Kidney (tissue), 14 donors: Measurements from ENCODE around the gene DELE1. TPM values are rescaled to one million over a fixed set of nuclear protein-coding genes. Genes with fewer than 3 reads are reported as not detected.
A peak's percentile ranks its signal among the peaks of the same experiment; 100 is the strongest.

Experiments used
- DNase-seq, 5 donors: peaks; one replicate each; pipeline ENCODE4 v3.0.0-alpha.2; 2013 to 2020
- FAIRE-seq: peaks from 2 replicates; lab custom pipeline; 2012; peaks lifted over from hg19 to GRCh38; lab: Jason Lieb, UNC
- H3K27ac ChIP-seq, 2 donors: one replicate each; pipeline ENCODE4 v1.7.0; 2013; ENCODE audit warnings: low read depth in 2 of 2, low read length in 2 of 2, inconsistent platforms in 1 of 2
- H3K27me3 ChIP-seq: one replicate; pipeline ENCODE4 v1.7.1; 2013; ENCODE audit warnings: low read length, inconsistent platforms; ENCODE audit not compliant: control insufficient read depth, insufficient read depth
- H3K36me3 ChIP-seq, 3 donors: one replicate each; pipeline versions ENCODE4 v1.7.0 to v1.7.1; 2013; ENCODE audit warnings: low read length in 3 of 3, control low read depth in 1 of 3, inconsistent platforms in 1 of 3; ENCODE audit not compliant: insufficient read depth in 3 of 3, control insufficient read depth in 2 of 3
- H3K4me1 ChIP-seq, 3 donors: one replicate each; pipeline versions ENCODE4 v1.7.0 to v1.7.1; 2013; ENCODE audit warnings: low read length in 3 of 3, inconsistent platforms in 1 of 3, low read depth in 1 of 3; ENCODE audit not compliant: control insufficient read depth in 2 of 3, insufficient read depth in 2 of 3
- H3K4me3 ChIP-seq, 3 donors: one replicate each; pipeline versions ENCODE4 v1.7.0 to v1.8.1; 2013; ENCODE audit warnings: low read length in 3 of 3, control low read depth in 1 of 3, inconsistent platforms in 1 of 3
- H3K9ac ChIP-seq, 3 donors: one replicate each; pipeline versions ENCODE4 v1.7.0 to v1.7.1; 2013; ENCODE audit warnings: low read length in 3 of 3, control low read depth in 1 of 3, inconsistent platforms in 1 of 3
- H3K9me3 ChIP-seq, 3 donors: one replicate each; pipeline versions ENCODE4 v1.7.0 to v1.7.1; 2013; ENCODE audit warnings: low read length in 3 of 3, control low read depth in 1 of 3, inconsistent platforms in 1 of 3; ENCODE audit not compliant: control insufficient read depth in 2 of 3, insufficient read depth in 1 of 3
- intact Hi-C: fragments of 100-400 bp; cut with DNase I; formaldehyde crosslinking; loops from one replicate; pipeline ENCODE4 v1.11.1; 2022
- polyA plus RNA-seq: library from polyadenylated mRNA; stranded (reverse); fragments of 350-450 nt; fragmentation: Illumina TruSeq; extraction: RNeasy Lipid Tissue Mini Kit (QIAGEN cat#74804); gene quantifications from one replicate; pipeline ENCODE4 v1.2.3, GENCODE V29; 2014; ENCODE audit warnings: low read depth, low replicate concordance; ENCODE audit not compliant: insufficient read depth
- total RNA-seq: library from RNA; stranded (reverse); fragmentation: NEBNext Ultra II Directional; extraction: Animal tissue kit (Norgen Biotek cat#: 25700); gene quantifications from one replicate; pipeline ENCODE4 v1.2.1, GENCODE V29; 2021
- TF ChIP-seq, protein P1 (sequence below): IDR thresholded peaks from 3 replicates; pipeline ENCODE4 v1.5.1; 2012; ENCODE audit warnings: mild to moderate bottlenecking, moderate library complexity, borderline replicate concordance; ENCODE audit not compliant: insufficient read depth; ENCODE audit errors: extremely low read depth
- donor health status: control.
- donor health status: control.
- donor health status: control.
- donor health status: control.
- donor health status: control.
- donor health status: DM: yes; HTN: yes; CAD: no.
- donor health status: Normal renal cell carcinoma (clear cell type).

Gene DELE1
- total and polyA plus RNA-seq, 2 donors from 2014 or later, result 67.7 to 82.3 TPM

DNA sequence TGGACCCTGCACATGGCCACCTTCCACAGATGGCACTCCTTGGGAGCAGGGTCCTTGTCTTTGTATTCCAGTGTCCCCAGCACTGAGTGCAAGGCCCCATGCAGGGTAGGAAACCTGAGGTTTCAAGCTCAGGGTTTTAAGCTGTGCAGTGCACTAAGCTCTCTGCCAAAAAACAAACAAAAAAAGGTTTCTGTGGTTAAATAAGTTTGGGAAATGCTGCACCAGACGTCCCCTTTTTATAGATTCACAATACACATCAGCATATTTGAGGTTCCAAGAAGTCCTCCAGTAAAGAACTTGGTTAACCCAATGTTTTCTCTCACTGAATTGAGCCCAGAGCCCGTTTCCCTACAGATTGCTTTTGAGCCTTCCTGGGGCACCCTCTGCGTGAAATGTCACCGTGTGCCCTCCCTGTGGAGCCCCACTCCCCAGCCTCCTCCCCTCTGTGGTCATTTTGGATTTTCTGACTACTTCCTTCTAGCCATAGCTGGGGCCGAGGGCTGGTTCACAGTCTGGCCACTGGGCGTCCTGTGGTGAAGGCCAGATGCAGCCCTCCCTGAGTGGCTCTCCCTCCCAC lies 17.1 kb downstream of the DELE1 start:
- TF ChIP-seq, protein P1, sequence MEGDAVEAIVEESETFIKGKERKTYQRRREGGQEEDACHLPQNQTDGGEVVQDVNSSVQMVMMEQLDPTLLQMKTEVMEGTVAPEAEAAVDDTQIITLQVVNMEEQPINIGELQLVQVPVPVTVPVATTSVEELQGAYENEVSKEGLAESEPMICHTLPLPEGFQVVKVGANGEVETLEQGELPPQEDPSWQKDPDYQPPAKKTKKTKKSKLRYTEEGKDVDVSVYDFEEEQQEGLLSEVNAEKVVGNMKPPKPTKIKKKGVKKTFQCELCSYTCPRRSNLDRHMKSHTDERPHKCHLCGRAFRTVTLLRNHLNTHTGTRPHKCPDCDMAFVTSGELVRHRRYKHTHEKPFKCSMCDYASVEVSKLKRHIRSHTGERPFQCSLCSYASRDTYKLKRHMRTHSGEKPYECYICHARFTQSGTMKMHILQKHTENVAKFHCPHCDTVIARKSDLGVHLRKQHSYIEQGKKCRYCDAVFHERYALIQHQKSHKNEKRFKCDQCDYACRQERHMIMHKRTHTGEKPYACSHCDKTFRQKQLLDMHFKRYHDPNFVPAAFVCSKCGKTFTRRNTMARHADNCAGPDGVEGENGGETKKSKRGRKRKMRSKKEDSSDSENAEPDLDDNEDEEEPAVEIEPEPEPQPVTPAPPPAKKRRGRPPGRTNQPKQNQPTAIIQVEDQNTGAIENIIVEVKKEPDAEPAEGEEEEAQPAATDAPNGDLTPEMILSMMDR, result no peak
- FAIRE-seq (no peak), DNase-seq (no peak)
- Histone ChIP-seq H3K9ac (no peak overlapping the region), H3K36me3 (peaks cover 0 to 21% (median 19%) of the 10 kb centered on the region in 3 donors), H3K27ac (peak overlapping the region in 1 of 2 donors; percentile 56), H3K4me1 (peaks cover 0 to 10% (median 0%) of the 10 kb centered on the region in 3 donors), H3K27me3 (no peaks in the 10 kb centered on the region), H3K4me3 (no peak overlapping the region), H3K9me3 (no peaks in the 10 kb centered on the region)
- intact Hi-C loops, result no loop called here

DNA sequence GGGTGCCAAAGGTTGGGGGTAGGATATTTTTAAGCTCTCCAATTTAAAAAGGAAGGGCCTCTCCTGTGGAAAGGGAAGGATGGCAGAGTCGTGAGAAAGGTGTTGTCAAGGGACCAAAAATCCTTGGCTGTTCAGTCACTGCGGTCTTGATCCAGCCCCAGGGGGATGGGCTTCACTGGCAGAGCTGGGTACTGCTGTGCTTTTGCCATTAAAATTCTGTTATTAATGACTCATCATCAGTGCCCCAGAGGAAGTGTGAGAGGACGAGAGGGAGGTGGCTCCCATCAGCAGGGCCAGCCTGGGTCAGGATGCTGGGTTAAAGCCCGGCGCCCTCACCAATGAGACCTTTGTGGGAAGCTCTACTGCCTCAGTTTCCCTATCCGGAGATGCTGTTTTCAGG lies 17.6 kb downstream of the DELE1 start:
- H3K9ac ChIP-seq, result no peak overlapping the region
- intact Hi-C loops, result no loop called here
- FAIRE-seq, result no peak

DNA sequence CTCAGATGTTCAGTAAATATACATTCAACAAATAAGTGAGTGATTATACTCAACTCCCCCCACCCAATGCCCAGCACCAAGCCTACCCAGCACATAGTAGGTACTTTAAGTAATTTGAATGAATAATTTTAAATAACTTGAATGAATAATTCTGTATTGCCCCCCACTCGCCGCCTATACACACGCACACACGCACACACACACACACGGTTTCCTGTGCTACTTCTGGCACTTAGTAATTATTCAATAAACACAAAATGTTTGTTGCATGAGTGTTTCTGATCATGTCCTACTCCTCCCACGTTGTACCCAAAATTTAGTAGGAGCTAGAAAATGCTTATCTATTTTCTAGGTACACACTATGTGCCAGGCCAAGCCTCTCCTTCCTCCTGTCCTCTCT lies 18.1 kb downstream of the DELE1 start:
- H3K9ac ChIP-seq, result no peak overlapping the region
- H3K27me3 ChIP-seq, result no peaks in the 10 kb centered on the region
- DNase-seq (no peak), FAIRE-seq (no peak)
- no peak overlapping the region for H3K27ac ChIP-seq
- TF ChIP-seq, protein P1, result no peak
- peaks cover 0 to 14% (median 14%) of the 10 kb centered on the region in 3 donors for H3K36me3 ChIP-seq
- no peak overlapping the region for H3K4me3 ChIP-seq
- peaks cover 0 to 10% (median 5%) of the 10 kb centered on the region in 3 donors for H3K4me1 ChIP-seq
- no peaks in the 10 kb centered on the region for H3K9me3 ChIP-seq
- intact Hi-C loops, result no loop called here

More for the DNA sequence above, 17.6 kb downstream of the DELE1 start:
- TF ChIP-seq, protein P1, result no peak
- H3K4me1 ChIP-seq, result peaks cover 0 to 10% (median 5%) of the 10 kb centered on the region in 3 donors
- no peaks in the 10 kb centered on the region for H3K27me3 ChIP-seq
- H3K27ac ChIP-seq, result peak overlapping the region; percentile 16 to 56
- peaks cover 0 to 17% (median 15%) of the 10 kb centered on the region in 3 donors for H3K36me3 ChIP-seq
- DNase-seq, result no peak
- H3K9me3 ChIP-seq, result no peaks in the 10 kb centered on the region
- no peak overlapping the region for H3K4me3 ChIP-seq
